T47D (cell line): ENCODE measurements around the gene SPRN.
"Not testable (repeated sequence)": the region's sequence is repeated elsewhere in the genome, so short reads cannot be mapped to it uniquely, and the experiment has no call there.

Experiments
- DNase-seq, 2 experiments: peaks; one replicate each; pipeline versions ENCODE4 v3.0.0 to v3.0.0-alpha.2; 2011 to 2012; ENCODE audit warnings: low read depth in 1 of 2, low spot score in 1 of 2
- JUND ChIP-seq: IDR thresholded peaks from 2 replicates; pipeline ENCODE4 v1.6.1; 2012; ENCODE audit warnings: low read depth
- in situ Hi-C: cut with HindIII; loops from 2 replicates; pipeline ENCODE4 v1.10.0; 2016; ENCODE audit warnings: low sequenced_read_pairs, low pct_unique_long_range_greater_than_20kb

The SPRN gene

GRCh38 chr10:133421336-133422222 lies 2.8 kb downstream of the SPRN start:
- in situ Hi-C loops: no loop called here
- DNase-seq: no peak
- TF ChIP-seq JUND: no peak

GRCh38 chr10:133420579-133420978 lies 3.8 kb downstream of the SPRN start:
- in situ Hi-C loops: no loop called here

GRCh38 chr10:133420028-133420427 lies 4.4 kb downstream of the SPRN start:
- no peak for TF ChIP-seq JUND
- in situ Hi-C loops: no loop called here

More at GRCh38 chr10:133420579-133420978, 3.8 kb downstream of the SPRN start:
- no peak for DNase-seq
- TF ChIP-seq JUND: no peak

GRCh38 chr10:133419211-133419950 lies 5.0 kb downstream of the SPRN start:
- DNase-seq: no peak
- in situ Hi-C loops: no loop called here
- no peak for TF ChIP-seq JUND

More at GRCh38 chr10:133420028-133420427, 4.4 kb downstream of the SPRN start:
- DNase-seq: no peak

GRCh38 chr10:133418289-133418993 lies 6.0 kb downstream of the SPRN start:
- in situ Hi-C loops: no loop called here
- no peak for TF ChIP-seq JUND
- DNase-seq: no peak

GRCh38 chr10:133415752-133416151 lies 8.7 kb downstream of the SPRN start:
- DNase-seq: no peak
- no peak for TF ChIP-seq JUND
- in situ Hi-C loops: no loop called here

- in situ Hi-C loops, DNase-seq: not testable (repeated sequence)
Measured at GRCh38 chr10:133414401-133414800, 10.0 kb downstream of the SPRN start.

GRCh38 chr10:133412381-133412711 lies 12.1 kb downstream of the SPRN start:
- no peak for TF ChIP-seq JUND
- no peak for DNase-seq
- in situ Hi-C loops: no loop called here

GRCh38 chr10:133411523-133412380 lies 12.7 kb downstream of the SPRN start:
- DNase-seq: no peak
- no peak for TF ChIP-seq JUND
- in situ Hi-C loops: no loop called here

- no peak for DNase-seq
- no peak for TF ChIP-seq JUND
- in situ Hi-C loops: no loop called here
Measured at GRCh38 chr10:133405844-133406527, 18.4 kb downstream of the SPRN start.

- no peak for DNase-seq
- no peak for TF ChIP-seq JUND
- in situ Hi-C loops: no loop called here
Measured at GRCh38 chr10:133405272-133405671, 19.2 kb downstream of the SPRN start.
